Keratinocyte (primary cell): Measurements from ENCODE around the gene KMT2B. TPM values are rescaled to one million over a fixed set of nuclear protein-coding genes. Genes with fewer than 3 reads are reported as not detected.

Experiments
- DNase-seq: peaks from one replicate; pipeline ENCODE4 v3.0.0-alpha.2; 2011; ENCODE audit warnings: low read depth, missing footprints, low spot score
- FAIRE-seq: peaks from 2 replicates; lab custom pipeline; 2011; peaks lifted over from hg19 to GRCh38; lab: Jason Lieb, UNC
- H2AFZ ChIP-seq: 2 replicates; pipeline ENCODE4 v1.6.0; 2012; ENCODE audit warnings: low read length, control low read depth, inconsistent platforms; ENCODE audit not compliant: control insufficient read depth
- H3K27ac ChIP-seq: 2 replicates; pipeline ENCODE4 v1.5.1; 2011; ENCODE audit warnings: low read length; ENCODE audit not compliant: control insufficient read depth, insufficient read depth
- H3K27me3 ChIP-seq: 3 replicates; pipeline ENCODE4 v1.6.0; 2011; ENCODE audit warnings: low read length; ENCODE audit not compliant: control insufficient read depth, insufficient read depth; ENCODE audit errors: extremely low read depth
- H3K36me3 ChIP-seq, 2 experiments: 2 replicates in 1 of 2; 3 replicates in 1 of 2; pipeline ENCODE4 v1.5.1; 2011; ENCODE audit warnings: low read length in 2 of 2, mild to moderate bottlenecking in 1 of 2; ENCODE audit not compliant: control insufficient read depth in 2 of 2, insufficient read depth in 2 of 2; ENCODE audit errors: extremely low read depth in 1 of 2
- H3K4me1 ChIP-seq: 3 replicates; pipeline ENCODE4 v1.5.1; 2011; ENCODE audit warnings: low read length; ENCODE audit not compliant: control insufficient read depth, insufficient read depth; ENCODE audit errors: extremely low read depth
- H3K4me2 ChIP-seq: 3 replicates; pipeline ENCODE4 v1.6.0; 2011; ENCODE audit warnings: low read depth, low read length; ENCODE audit not compliant: control insufficient read depth, insufficient read depth; ENCODE audit errors: extremely low read depth
- H3K4me3 ChIP-seq, 3 experiments: fragments of 200-600 bp in 1 of 3; sonication (generic) in 1 of 3; 2 replicates in 2 of 3; 3 replicates in 1 of 3; pipeline ENCODE4 v1.5.1; 2011 to 2016; ENCODE audit warnings: low read length in 3 of 3, mild to moderate bottlenecking in 3 of 3, control low read depth in 2 of 3, inconsistent platforms in 1 of 3, low read depth in 1 of 3, mixed read lengths in 1 of 3, mixed run types in 1 of 3, moderate library complexity in 1 of 3; ENCODE audit not compliant: control insufficient read depth in 2 of 3, insufficient read depth in 2 of 3; ENCODE audit errors: extremely low read depth in 1 of 3
- H3K79me2 ChIP-seq: 2 replicates; pipeline ENCODE4 v1.6.0; 2012; ENCODE audit warnings: low read length; ENCODE audit not compliant: control insufficient read depth, insufficient read depth
- H3K9ac ChIP-seq: 3 replicates; pipeline ENCODE4 v1.6.0; 2011; ENCODE audit warnings: low read length; ENCODE audit not compliant: control insufficient read depth, insufficient read depth; ENCODE audit errors: extremely low read depth
- H3K9me1 ChIP-seq: 3 replicates; pipeline ENCODE4 v1.6.0; 2011; ENCODE audit warnings: low read length; ENCODE audit not compliant: control insufficient read depth, insufficient read depth; ENCODE audit errors: extremely low read depth
- H3K9me3 ChIP-seq: 2 replicates; pipeline ENCODE4 v1.5.1; 2012; ENCODE audit warnings: low read depth, low read length; ENCODE audit not compliant: control insufficient read depth
- H4K20me1 ChIP-seq: 3 replicates; pipeline ENCODE4 v1.6.0; 2011; ENCODE audit warnings: low read length; ENCODE audit not compliant: control insufficient read depth, insufficient read depth; ENCODE audit errors: extremely low read depth
- EZH2 ChIP-seq: IDR thresholded peaks from one replicate; pipeline ENCODE4 v1.6.1; 2012; ENCODE audit warnings: inconsistent platforms, mild to moderate bottlenecking, low read length, moderate library complexity
- dilution Hi-C: fragments of 300-500 bp; cut with MboI; formaldehyde crosslinking; loops from one replicate; pipeline ENCODE4 v1.7.0; 2020; ENCODE audit warnings: low sequenced_read_pairs; ENCODE audit not compliant: extremely low pct_ligation_motif_present
- polyA plus RNA-seq, 5 experiments: library from polyadenylated mRNA; depleted of rRNA in 3 of 5; stranded (reverse) in 3 of 5; stranded (forward) in 1 of 5; unstranded in 1 of 5; fragments of >200 nt; gene quantifications; 1 replicate in 1 of 5; 2 replicates in 3 of 5; 3 replicates in 1 of 5; pipeline versions ENCODE4 v1.2.1 to v1.2.3, GENCODE V29; 2011 to 2012; ENCODE audit warnings: missing spikeins in 2 of 5, low read depth in 1 of 5, low replicate concordance in 1 of 5
- TF ChIP-seq, protein P1 (sequence below), 3 experiments: IDR thresholded peaks in 1 of 3; conservative IDR thresholded peaks in 1 of 3; optimal IDR thresholded peaks in 1 of 3; 2 replicates in 2 of 3; 3 replicates in 1 of 3; pipeline versions ENCODE3 to v1.5.1; 2011; ENCODE audit warnings: low read length in 3 of 3, mild to moderate bottlenecking in 3 of 3, moderate library complexity in 2 of 3, control low read depth in 1 of 3, inconsistent platforms in 1 of 3; ENCODE audit not compliant: insufficient read depth in 2 of 3; ENCODE audit errors: extremely low read depth in 1 of 3

KMT2B gene
- polyA plus RNA-seq, 1 donor (not counting 4 experiments of a cell fraction or from before 2014, with no cell fraction given) = 7.7 TPM

DNA sequence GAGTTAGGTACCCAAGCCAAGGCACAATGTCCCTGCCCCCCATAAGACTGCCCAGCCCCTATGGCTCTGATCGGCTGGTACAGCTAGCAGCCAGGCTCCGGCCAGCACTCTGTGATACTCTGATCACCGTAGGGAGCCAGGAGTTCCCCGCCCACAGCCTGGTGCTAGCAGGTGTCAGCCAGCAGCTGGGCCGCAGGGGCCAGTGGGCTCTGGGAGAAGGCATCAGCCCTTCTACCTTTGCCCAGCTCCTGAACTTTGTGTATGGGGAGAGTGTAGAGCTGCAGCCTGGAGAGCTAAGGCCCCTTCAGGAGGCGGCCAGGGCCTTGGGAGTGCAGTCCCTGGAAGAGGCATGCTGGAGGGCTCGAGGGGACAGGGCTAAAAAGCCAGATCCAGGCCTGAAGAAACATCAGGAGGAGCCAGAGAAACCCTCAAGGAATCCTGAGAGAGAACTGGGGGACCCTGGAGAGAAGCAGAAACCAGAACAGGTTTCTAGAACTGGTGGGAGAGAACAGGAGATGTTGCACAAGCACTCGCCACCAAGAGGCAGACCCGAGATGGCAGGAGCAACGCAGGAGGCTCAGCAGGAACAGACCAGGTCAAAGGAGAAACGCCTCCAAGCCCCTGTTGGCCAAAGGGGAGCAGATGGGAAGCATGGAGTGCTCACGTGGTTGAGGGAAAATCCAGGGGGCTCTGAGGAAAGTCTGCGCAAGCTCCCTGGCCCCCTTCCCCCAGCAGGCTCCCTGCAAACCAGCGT, 3.0 kb upstream of the KMT2B start:
- no peak overlapping the region for H3K4me2 ChIP-seq
- DNase-seq (no peak), FAIRE-seq (no peak)
- H4K20me1 ChIP-seq = no peaks in the 10 kb centered on the region
- H3K27ac ChIP-seq = no peak overlapping the region
- peaks cover 29% of the 10 kb centered on the region for H3K4me1 ChIP-seq
- no peaks in the 10 kb centered on the region for H3K9me3 ChIP-seq
- no peak overlapping the region for H3K4me3 ChIP-seq
- peaks cover 17% of the 10 kb centered on the region for H3K79me2 ChIP-seq
- TF ChIP-seq EZH2 = no peak
- TF ChIP-seq, protein P1, sequence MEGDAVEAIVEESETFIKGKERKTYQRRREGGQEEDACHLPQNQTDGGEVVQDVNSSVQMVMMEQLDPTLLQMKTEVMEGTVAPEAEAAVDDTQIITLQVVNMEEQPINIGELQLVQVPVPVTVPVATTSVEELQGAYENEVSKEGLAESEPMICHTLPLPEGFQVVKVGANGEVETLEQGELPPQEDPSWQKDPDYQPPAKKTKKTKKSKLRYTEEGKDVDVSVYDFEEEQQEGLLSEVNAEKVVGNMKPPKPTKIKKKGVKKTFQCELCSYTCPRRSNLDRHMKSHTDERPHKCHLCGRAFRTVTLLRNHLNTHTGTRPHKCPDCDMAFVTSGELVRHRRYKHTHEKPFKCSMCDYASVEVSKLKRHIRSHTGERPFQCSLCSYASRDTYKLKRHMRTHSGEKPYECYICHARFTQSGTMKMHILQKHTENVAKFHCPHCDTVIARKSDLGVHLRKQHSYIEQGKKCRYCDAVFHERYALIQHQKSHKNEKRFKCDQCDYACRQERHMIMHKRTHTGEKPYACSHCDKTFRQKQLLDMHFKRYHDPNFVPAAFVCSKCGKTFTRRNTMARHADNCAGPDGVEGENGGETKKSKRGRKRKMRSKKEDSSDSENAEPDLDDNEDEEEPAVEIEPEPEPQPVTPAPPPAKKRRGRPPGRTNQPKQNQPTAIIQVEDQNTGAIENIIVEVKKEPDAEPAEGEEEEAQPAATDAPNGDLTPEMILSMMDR (optimal IDR thresholded peaks at IDR 0.05 in 1 of 3, IDR thresholded peaks at IDR 0.05 in 1 of 3, conservative IDR thresholded peaks at IDR 0.05 in 1 of 3; ENCODE audit: extremely low read depth in 1 of 3, insufficient read depth in 2 of 3, low read length in 3 of 3) = no peak
- dilution Hi-C loops = no loop called here
- no peaks in the 10 kb centered on the region for H3K27me3 ChIP-seq
- no peaks in the 10 kb centered on the region for H3K9me1 ChIP-seq
- no peak overlapping the region for H3K9ac ChIP-seq
- H2AFZ ChIP-seq = no peak overlapping the region
- peaks cover 0 to 5% of the 10 kb centered on the region in 2 experiments for H3K36me3 ChIP-seq

DNA sequence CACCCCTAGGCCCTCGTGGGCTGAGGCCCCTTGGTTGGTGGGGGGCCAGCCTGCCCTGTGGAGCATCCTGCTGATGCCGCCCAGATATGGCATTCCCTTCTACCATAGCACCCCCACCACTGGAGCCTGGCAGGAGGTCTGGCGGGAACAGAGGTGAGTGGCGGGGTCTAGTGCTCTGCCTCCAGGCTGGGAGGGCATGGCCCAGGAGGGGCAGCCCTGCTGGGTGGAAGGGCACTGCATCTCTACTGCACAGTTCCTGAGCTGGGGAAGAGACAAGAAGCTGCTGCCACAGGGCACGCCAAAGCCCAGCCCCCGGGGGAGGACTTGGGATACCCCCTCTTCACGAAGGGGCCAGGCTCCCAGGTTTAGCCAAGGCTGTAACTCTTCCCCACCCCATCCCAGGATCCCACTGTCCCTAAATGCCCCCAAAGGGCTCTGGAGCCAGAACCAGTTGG, 2.4 kb upstream of the KMT2B start:
- no peaks in the 10 kb centered on the region for H3K9me3 ChIP-seq
- no peak overlapping the region for H3K27ac ChIP-seq
- peaks cover 2 to 7% of the 10 kb centered on the region in 2 experiments for H3K36me3 ChIP-seq
- H3K4me2 ChIP-seq = peak overlapping the region; percentile 96
- no peak overlapping the region for H2AFZ ChIP-seq
- TF ChIP-seq, protein P1 (optimal IDR thresholded peaks at IDR 0.05 in 1 of 3, IDR thresholded peaks at IDR 0.05 in 1 of 3, conservative IDR thresholded peaks at IDR 0.05 in 1 of 3; ENCODE audit: extremely low read depth in 1 of 3, insufficient read depth in 2 of 3, low read length in 3 of 3) = no peak
- no peak for TF ChIP-seq EZH2
- no peak overlapping the region for H3K4me3 ChIP-seq
- H3K9me1 ChIP-seq = no peaks in the 10 kb centered on the region
- peaks cover 23% of the 10 kb centered on the region for H3K79me2 ChIP-seq
- dilution Hi-C loops = no loop called here
- no peak for FAIRE-seq
- no peaks in the 10 kb centered on the region for H3K27me3 ChIP-seq
- no peaks in the 10 kb centered on the region for H4K20me1 ChIP-seq
- H3K4me1 ChIP-seq = peaks cover 29% of the 10 kb centered on the region
- H3K9ac ChIP-seq = no peak overlapping the region
- DNase-seq = no peak
